RWPE2 (cell line): Measurements from ENCODE around the gene HSP90AB1.

Experiments used
- ATAC-seq: fragments of 200-7000 bp; cut with Tn5 transposase; 3 replicates; pipeline ENCODE4 v1.9.1; 2021; ENCODE audit warnings: low read depth
- DNase-seq: peaks from one replicate; pipeline ENCODE4 v3.0.0-alpha.2; 2020; ENCODE audit warnings: low spot score
- H3K27ac ChIP-seq: fragments of 450-650 bp; 2 replicates; pipeline ENCODE4 v1.5.1; 2017; ENCODE audit warnings: mild to moderate bottlenecking; ENCODE audit not compliant: poor library complexity, severe bottlenecking
- H3K27me3 ChIP-seq: fragments of 250-450 bp; sonication (Bioruptor Pico); 2 replicates; pipeline ENCODE4 v1.5.1; 2021; ENCODE audit warnings: mild to moderate bottlenecking, moderate library complexity; ENCODE audit not compliant: insufficient read depth, poor library complexity, severe bottlenecking
- H3K36me3 ChIP-seq: fragments of 250-450 bp; sonication (Bioruptor Pico); 2 replicates; pipeline ENCODE4 v1.5.1; 2020; ENCODE audit warnings: low read depth, mild to moderate bottlenecking, moderate library complexity
- H3K4me1 ChIP-seq: fragments of 250-450 bp; sonication (Bioruptor Pico); 2 replicates; pipeline ENCODE4 v1.5.1; 2021; ENCODE audit warnings: mild to moderate bottlenecking, moderate library complexity; ENCODE audit not compliant: insufficient read depth, poor library complexity, severe bottlenecking
- H3K4me3 ChIP-seq: fragments of 250-450 bp; sonication (Bioruptor Pico); 2 replicates; pipeline ENCODE4 v1.5.1; 2021; ENCODE audit warnings: mild to moderate bottlenecking, moderate library complexity; ENCODE audit not compliant: severe bottlenecking
- H3K9me3 ChIP-seq: fragments of 250-450 bp; sonication (Bioruptor Pico); 2 replicates; pipeline ENCODE4 v1.5.1; 2021; ENCODE audit warnings: mild to moderate bottlenecking, moderate library complexity; ENCODE audit not compliant: severe bottlenecking
- TF ChIP-seq, protein P1 (sequence below): fragments of 450-650 bp; IDR thresholded peaks from one replicate; pipeline ENCODE4 v1.5.1; 2017; ENCODE audit warnings: mild to moderate bottlenecking, moderate library complexity; ENCODE audit not compliant: poor library complexity, severe bottlenecking

The HSP90AB1 gene

DNA sequence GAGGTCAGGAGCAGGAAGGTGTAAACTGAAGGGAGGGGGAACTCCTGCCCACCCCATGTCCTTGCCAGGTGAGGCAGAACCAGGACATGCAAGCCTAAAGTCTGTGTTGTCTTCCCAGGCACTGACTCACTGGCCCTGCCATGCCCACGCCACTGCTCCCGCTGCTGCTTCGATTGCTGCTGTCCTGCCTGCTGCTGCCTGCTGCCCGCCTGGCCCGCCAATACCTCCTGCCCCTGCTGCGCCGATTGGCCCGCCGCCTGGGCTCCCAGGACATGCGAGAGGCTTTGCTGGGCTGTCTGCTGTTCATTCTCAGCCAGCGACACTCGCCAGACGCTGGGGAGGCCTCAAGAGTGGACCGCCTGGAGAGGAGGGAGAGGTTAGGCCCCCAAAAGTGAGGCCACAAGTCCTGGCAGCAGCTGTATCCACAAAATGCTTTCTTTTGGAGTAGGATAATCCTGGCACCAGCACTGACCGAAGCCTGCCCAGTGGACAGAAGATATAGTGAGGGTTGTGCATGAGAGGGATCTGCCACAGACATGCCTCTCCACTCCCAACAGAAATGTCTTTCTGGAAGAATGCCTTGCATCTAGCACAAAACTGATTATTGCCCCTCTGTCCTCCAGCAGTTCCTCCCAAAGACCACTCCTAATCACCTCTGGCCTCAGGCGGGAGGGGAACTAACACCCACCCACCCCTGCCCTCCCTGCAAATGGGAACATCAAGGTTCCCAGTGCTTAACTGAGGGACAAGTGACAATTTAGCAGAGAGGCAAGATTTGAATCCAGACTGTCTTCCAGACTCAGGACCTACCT is 29.4 kb upstream of the HSP90AB1 start:
- no peaks in the 10 kb centered on the region for H3K27me3 ChIP-seq
- H3K4me3 ChIP-seq = no peak overlapping the region
- TF ChIP-seq, protein P1, sequence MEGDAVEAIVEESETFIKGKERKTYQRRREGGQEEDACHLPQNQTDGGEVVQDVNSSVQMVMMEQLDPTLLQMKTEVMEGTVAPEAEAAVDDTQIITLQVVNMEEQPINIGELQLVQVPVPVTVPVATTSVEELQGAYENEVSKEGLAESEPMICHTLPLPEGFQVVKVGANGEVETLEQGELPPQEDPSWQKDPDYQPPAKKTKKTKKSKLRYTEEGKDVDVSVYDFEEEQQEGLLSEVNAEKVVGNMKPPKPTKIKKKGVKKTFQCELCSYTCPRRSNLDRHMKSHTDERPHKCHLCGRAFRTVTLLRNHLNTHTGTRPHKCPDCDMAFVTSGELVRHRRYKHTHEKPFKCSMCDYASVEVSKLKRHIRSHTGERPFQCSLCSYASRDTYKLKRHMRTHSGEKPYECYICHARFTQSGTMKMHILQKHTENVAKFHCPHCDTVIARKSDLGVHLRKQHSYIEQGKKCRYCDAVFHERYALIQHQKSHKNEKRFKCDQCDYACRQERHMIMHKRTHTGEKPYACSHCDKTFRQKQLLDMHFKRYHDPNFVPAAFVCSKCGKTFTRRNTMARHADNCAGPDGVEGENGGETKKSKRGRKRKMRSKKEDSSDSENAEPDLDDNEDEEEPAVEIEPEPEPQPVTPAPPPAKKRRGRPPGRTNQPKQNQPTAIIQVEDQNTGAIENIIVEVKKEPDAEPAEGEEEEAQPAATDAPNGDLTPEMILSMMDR = no peak
- H3K27ac ChIP-seq = no peak overlapping the region
- ATAC-seq (peak; percentile 32; the same call in 1 of the 3 replicates), DNase-seq (no peak)
- no peaks in the 10 kb centered on the region for H3K9me3 ChIP-seq
- H3K4me1 ChIP-seq = peaks cover 4% of the 10 kb centered on the region
- H3K36me3 ChIP-seq = no peaks in the 10 kb centered on the region

- DNase-seq (no peak), ATAC-seq (no peak)
- H3K27ac ChIP-seq = no peak overlapping the region
- no peaks in the 10 kb centered on the region for H3K27me3 ChIP-seq
- peaks cover 4% of the 10 kb centered on the region for H3K4me1 ChIP-seq
- H3K9me3 ChIP-seq = no peaks in the 10 kb centered on the region
- H3K4me3 ChIP-seq = no peak overlapping the region
- H3K36me3 ChIP-seq = no peaks in the 10 kb centered on the region
- TF ChIP-seq, protein P1 = no peak
Observed at GRCh38 chr6:44219053-44219814, 27.7 kb upstream of the HSP90AB1 start.

DNA sequence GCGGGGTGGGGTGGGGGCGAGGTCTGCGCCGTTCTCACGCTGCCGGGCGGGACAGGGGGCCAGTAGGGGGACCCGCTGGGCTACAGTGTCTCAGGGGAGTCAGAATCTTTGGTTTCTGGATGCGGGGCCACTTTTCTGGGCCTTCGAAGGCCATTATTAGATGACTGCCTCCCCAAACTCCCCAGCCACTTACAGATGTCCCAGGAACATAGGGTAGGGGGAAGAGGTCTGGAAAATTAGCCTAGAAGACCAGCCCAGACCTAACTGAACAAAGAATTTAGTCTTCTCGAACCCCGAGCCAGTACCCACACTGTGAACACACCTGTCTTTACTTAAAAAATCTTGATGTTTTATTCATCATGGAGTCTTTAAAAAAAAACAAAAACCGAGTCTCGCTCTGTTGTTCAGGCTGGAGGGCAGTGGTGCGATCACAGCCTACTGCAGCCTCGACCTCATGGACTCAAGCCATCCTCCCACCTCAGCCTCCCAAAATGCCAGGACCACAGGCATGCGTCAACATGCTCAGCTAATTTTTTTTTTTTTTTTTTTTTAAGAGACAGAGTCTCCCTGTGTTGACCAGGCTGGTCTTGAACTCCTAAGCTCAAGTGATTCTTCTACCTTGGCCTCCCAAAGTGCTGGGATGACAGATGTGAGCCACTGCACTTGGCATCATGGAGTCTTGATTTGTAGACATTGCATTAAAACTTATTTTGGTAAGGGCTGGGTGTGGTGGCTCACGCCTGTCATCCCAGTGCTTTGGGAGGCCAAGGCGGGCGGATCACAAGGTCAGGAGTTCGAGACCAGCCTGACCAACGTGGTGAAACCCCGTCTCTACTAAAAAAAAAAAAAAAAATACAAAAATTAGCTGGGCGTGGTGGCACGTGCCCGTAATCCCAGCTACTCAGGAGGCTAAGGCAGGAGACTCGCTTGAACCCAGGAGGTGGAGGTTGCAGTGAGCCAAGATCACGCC is 26.8 kb upstream of the HSP90AB1 start:
- ATAC-seq = no peak
- Histone ChIP-seq H3K36me3 (no peaks in the 10 kb centered on the region), H3K4me1 (peaks cover 13% of the 10 kb centered on the region), H3K9me3 (no peaks in the 10 kb centered on the region), H3K4me3 (no peak overlapping the region), H3K27me3 (no peaks in the 10 kb centered on the region), H3K27ac (no peak overlapping the region)
- TF ChIP-seq, protein P1 = no peak
- DNase-seq = no peak

GRCh38 chr6:44220913-44221290 is 26.0 kb upstream of the HSP90AB1 start:
- H3K36me3 ChIP-seq = no peaks in the 10 kb centered on the region
- ATAC-seq (no peak), DNase-seq (no peak)
- no peaks in the 10 kb centered on the region for H3K9me3 ChIP-seq
- no peak overlapping the region for H3K4me3 ChIP-seq
- peaks cover 13% of the 10 kb centered on the region for H3K4me1 ChIP-seq
- H3K27me3 ChIP-seq = no peaks in the 10 kb centered on the region
- TF ChIP-seq, protein P1 = no peak
- H3K27ac ChIP-seq = peak overlapping the region; percentile 56
